Hepatocyte (in vitro differentiated cells): ENCODE measurements around the gene SH3BGRL. TPM values are rescaled to one million over a fixed set of nuclear protein-coding genes. Genes with fewer than 3 reads are reported as not detected.

Experiments
- DNase-seq: peaks from one replicate; pipeline ENCODE4 v3.0.0-alpha.2; 2016; ENCODE audit warnings: low spot score
- H2AFZ ChIP-seq: fragments of 200-600 bp; sonication (generic); 2 replicates; pipeline ENCODE4 v1.6.0; 2016; ENCODE audit warnings: antibody characterized with exemption, mild to moderate bottlenecking
- H3K27ac ChIP-seq: fragments of 200-600 bp; sonication (generic); 2 replicates; pipeline ENCODE4 v1.5.1; 2016; ENCODE audit warnings: mild to moderate bottlenecking
- H3K27me3 ChIP-seq: fragments of 200-600 bp; sonication (generic); 2 replicates; pipeline ENCODE4 v1.6.1; 2016
- H3K36me3 ChIP-seq: fragments of 200-600 bp; sonication (generic); replicated peaks from 2 replicates; pipeline ENCODE4 v1.5.1; 2016; ENCODE audit warnings: low read depth; ENCODE audit not compliant: insufficient read depth
- H3K4me1 ChIP-seq: fragments of 200-600 bp; sonication (generic); 2 replicates; pipeline ENCODE4 v1.5.1; 2016; ENCODE audit warnings: mild to moderate bottlenecking, moderate library complexity; ENCODE audit not compliant: insufficient read depth
- H3K4me2 ChIP-seq: fragments of 200-600 bp; sonication (generic); 2 replicates; pipeline ENCODE4 v1.6.0; 2016
- H3K4me3 ChIP-seq: fragments of 200-600 bp; sonication (generic); 2 replicates; pipeline ENCODE4 v1.5.1; 2016; ENCODE audit warnings: mild to moderate bottlenecking
- H3K79me2 ChIP-seq: fragments of 200-600 bp; sonication (generic); 2 replicates; pipeline ENCODE4 v1.6.0; 2017; ENCODE audit warnings: mild to moderate bottlenecking
- H3K9me2 ChIP-seq: fragments of 200-600 bp; sonication (generic); replicated peaks from 2 replicates; pipeline ENCODE4 v1.6.0; 2017; ENCODE audit warnings: mild to moderate bottlenecking; ENCODE audit not compliant: insufficient read depth
- H3K9me3 ChIP-seq: fragments of 200-600 bp; sonication (generic); 2 replicates; pipeline ENCODE4 v1.5.1; 2016; ENCODE audit warnings: low read depth, mild to moderate bottlenecking
- H4K20me1 ChIP-seq: fragments of 200-600 bp; sonication (generic); 2 replicates; pipeline ENCODE4 v1.6.0; 2016; ENCODE audit warnings: mild to moderate bottlenecking; ENCODE audit not compliant: insufficient read depth, poor library complexity, severe bottlenecking
- EZH2 ChIP-seq: fragments of 200-600 bp; sonication (generic); IDR thresholded peaks from 2 replicates; pipeline ENCODE4 v1.6.1; 2016; ENCODE audit warnings: antibody characterized with exemption, mild to moderate bottlenecking, borderline replicate concordance
- EZH2phosphoT487 ChIP-seq: fragments of 200-600 bp; sonication (generic); IDR thresholded peaks from one replicate; pipeline ENCODE4 v1.6.1; 2018; ENCODE audit warnings: antibody characterized with exemption, mild to moderate bottlenecking, low read depth, moderate library complexity; ENCODE audit not compliant: unreplicated experiment, severe bottlenecking
- WGBS: methylation state at CpG from one replicate; pipeline ENCODE4 v1.1.6; 2016; ENCODE audit warnings: low lambda C conversion rate; ENCODE audit errors: missing lambda C conversion rate; 5-methylcytosine and 5-hydroxymethylcytosine counted together
- polyA plus RNA-seq: library from polyadenylated mRNA; unstranded; fragments of >200 nt; fragmentation: Nextera tagmentation; extraction: Ambion mirVana; gene quantifications from 2 replicates; pipeline ENCODE4 v1.2.1, GENCODE V29; 2016
- total RNA-seq: library from RNA; depleted of rRNA; stranded (reverse); fragments of >200 nt; gene quantifications from 2 replicates; pipeline ENCODE4 v1.2.3, GENCODE V29; 2014
- TF ChIP-seq, protein P1 (sequence below): fragments of 200-600 bp; sonication (generic); IDR thresholded peaks from 2 replicates; pipeline ENCODE4 v1.5.1; 2016; ENCODE audit warnings: antibody characterized with exemption, mild to moderate bottlenecking; ENCODE audit not compliant: poor library complexity

SH3BGRL gene
- total and polyA plus RNA-seq, 2 experiments from 2014 or later, result 72.3 to 110 TPM

DNA sequence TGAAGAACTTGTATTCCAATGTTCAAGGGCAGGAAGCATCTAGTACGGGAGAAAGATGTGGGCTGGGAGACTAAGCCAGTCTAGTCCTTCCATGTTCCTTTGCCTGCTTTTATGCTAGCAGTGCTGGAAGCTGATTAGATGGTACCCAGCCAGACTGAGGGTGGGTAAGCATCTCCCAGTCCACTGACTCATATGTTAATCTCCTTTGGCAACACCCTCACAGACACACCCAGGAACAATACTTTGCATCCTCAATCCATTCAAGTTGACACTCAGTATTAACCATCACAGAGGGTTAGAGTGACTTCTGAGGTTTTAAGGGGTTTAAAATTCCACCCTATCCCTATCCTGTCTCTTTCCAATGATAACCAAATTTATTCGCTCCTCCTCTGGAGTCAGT, 6.6 kb upstream of the SH3BGRL start:
- Histone ChIP-seq H3K4me2 (no peak overlapping the region), H3K9me3 (no peaks in the 10 kb centered on the region), H3K4me3 (no peak overlapping the region), H3K27ac (no peak overlapping the region), H4K20me1 (no peaks in the 10 kb centered on the region), H3K79me2 (no peaks in the 10 kb centered on the region), H3K27me3 (no peaks in the 10 kb centered on the region), H3K4me1 (no peaks in the 10 kb centered on the region), H3K9me2 (no peaks in the 10 kb centered on the region), H3K36me3 (no peaks in the 10 kb centered on the region), H2AFZ (no peak overlapping the region)
- no peak for DNase-seq
- WGBS, result 80% methylated on average over 2 of the region's 2 CpGs
- TF ChIP-seq EZH2 (no peak), EZH2phosphoT487 (no peak)
- TF ChIP-seq, protein P1, sequence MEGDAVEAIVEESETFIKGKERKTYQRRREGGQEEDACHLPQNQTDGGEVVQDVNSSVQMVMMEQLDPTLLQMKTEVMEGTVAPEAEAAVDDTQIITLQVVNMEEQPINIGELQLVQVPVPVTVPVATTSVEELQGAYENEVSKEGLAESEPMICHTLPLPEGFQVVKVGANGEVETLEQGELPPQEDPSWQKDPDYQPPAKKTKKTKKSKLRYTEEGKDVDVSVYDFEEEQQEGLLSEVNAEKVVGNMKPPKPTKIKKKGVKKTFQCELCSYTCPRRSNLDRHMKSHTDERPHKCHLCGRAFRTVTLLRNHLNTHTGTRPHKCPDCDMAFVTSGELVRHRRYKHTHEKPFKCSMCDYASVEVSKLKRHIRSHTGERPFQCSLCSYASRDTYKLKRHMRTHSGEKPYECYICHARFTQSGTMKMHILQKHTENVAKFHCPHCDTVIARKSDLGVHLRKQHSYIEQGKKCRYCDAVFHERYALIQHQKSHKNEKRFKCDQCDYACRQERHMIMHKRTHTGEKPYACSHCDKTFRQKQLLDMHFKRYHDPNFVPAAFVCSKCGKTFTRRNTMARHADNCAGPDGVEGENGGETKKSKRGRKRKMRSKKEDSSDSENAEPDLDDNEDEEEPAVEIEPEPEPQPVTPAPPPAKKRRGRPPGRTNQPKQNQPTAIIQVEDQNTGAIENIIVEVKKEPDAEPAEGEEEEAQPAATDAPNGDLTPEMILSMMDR, result no peak

DNA sequence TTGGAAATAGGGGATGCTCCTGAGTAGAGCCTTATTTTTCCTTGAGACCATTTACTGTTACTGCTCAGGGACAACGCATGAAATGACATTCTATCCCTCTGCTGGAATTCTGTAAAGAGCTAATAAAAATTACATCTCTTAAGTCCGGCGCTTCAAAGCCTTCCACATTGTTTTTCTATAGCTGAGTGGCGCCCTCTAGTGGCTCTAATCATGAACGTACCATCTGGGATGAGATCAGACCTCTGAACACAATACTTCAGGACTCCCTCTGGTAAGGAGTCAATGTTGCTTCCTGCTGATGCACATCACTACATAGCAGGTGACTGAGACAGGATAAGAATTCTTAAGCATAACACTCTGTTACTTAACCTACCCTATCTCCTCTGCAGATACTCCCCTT, 6.2 kb upstream of the SH3BGRL start:
- no peaks in the 10 kb centered on the region for H3K79me2 ChIP-seq
- DNase-seq, result peak; percentile 61
- TF ChIP-seq, protein P1, result peak; percentile 47
- TF ChIP-seq EZH2phosphoT487 (no peak), EZH2 (no peak)

DNA sequence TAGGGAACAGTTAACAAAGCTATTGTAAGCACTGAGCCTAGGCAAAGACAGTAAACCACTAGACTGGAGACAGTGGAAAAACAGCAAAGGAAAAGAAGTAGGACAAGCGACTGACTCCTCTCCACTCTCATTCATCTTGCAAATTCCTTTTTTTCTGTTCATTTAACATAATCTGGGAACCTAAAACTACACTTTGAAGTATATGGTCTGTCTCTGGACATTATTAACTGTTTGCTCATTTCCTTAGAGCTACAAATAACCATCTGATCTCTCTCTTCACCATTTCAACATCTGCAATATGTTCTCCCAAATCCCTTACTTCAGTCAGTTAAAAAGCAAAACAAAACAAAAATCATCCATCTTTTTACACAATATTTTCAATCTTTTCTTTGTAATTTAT, 831 bp upstream of the SH3BGRL start:
- H3K27me3 ChIP-seq, result no peaks in the 10 kb centered on the region
- TF ChIP-seq EZH2, result no peak
- TF ChIP-seq, protein P1, result no peak
- no peak for TF ChIP-seq EZH2phosphoT487
- H3K27ac ChIP-seq, result peak overlapping the region; percentile 87
- no peaks in the 10 kb centered on the region for H3K4me1 ChIP-seq
- no peaks in the 10 kb centered on the region for H3K9me3 ChIP-seq
- peak overlapping the region; percentile 64 for H2AFZ ChIP-seq
- DNase-seq, result no peak
- H4K20me1 ChIP-seq, result no peaks in the 10 kb centered on the region
- H3K79me2 ChIP-seq, result peaks cover 35% of the 10 kb centered on the region
- no peaks in the 10 kb centered on the region for H3K36me3 ChIP-seq
- peak overlapping the region; percentile 70 for H3K4me2 ChIP-seq
- H3K9me2 ChIP-seq, result no peaks in the 10 kb centered on the region
- peak overlapping the region; percentile 23 for H3K4me3 ChIP-seq
- WGBS, result 56% methylated on average over 1 of the region's 1 CpG

More for the DNA sequence above, 6.2 kb upstream of the SH3BGRL start:
- Histone ChIP-seq H3K4me1 (no peaks in the 10 kb centered on the region), H3K36me3 (no peaks in the 10 kb centered on the region), H3K27ac (no peak overlapping the region), H4K20me1 (no peaks in the 10 kb centered on the region), H3K4me2 (no peak overlapping the region), H3K9me3 (no peaks in the 10 kb centered on the region), H2AFZ (no peak overlapping the region), H3K9me2 (no peaks in the 10 kb centered on the region), H3K4me3 (no peak overlapping the region), H3K27me3 (no peaks in the 10 kb centered on the region)
- 17% methylated on average over 5 of the region's 5 CpGs for WGBS

GRCh38 chrX:81202456-81202819, 536 bp downstream of the SH3BGRL start:
- H3K36me3 ChIP-seq, result no peaks in the 10 kb centered on the region
- H3K27me3 ChIP-seq, result no peaks in the 10 kb centered on the region
- H3K4me1 ChIP-seq, result no peaks in the 10 kb centered on the region
- TF ChIP-seq EZH2phosphoT487, result no peak
- no peak for TF ChIP-seq EZH2
- TF ChIP-seq, protein P1, result no peak
- peak overlapping the region; percentile 80 for H3K4me2 ChIP-seq
- H4K20me1 ChIP-seq, result no peaks in the 10 kb centered on the region
- DNase-seq, result no peak
- peak overlapping the region; percentile 87 for H3K27ac ChIP-seq
- H3K4me3 ChIP-seq, result peak overlapping the region; percentile 27
- WGBS, result 30% methylated on average over 8 of the region's 8 CpGs
- peaks cover 46% of the 10 kb centered on the region for H3K79me2 ChIP-seq
- no peaks in the 10 kb centered on the region for H3K9me3 ChIP-seq
- peak overlapping the region; percentile 56 for H2AFZ ChIP-seq
- H3K9me2 ChIP-seq, result no peaks in the 10 kb centered on the region
